Retinal pigment epithelial cell (primary cell): Measurements from ENCODE around the gene CHRNA9.

ENCODE experiments used
- DNase-seq: peaks from one replicate; pipeline ENCODE4 v3.0.0-alpha.2; 2010; ENCODE audit warnings: low read depth
- H3K4me3 ChIP-seq: 2 replicates; pipeline ENCODE4 v1.5.1; 2011; ENCODE audit warnings: mild to moderate bottlenecking, low read length, control low read depth, moderate library complexity
- CTCF ChIP-seq: conservative IDR thresholded peaks from 2 replicates; pipeline ENCODE4 v1.5.1; 2011; ENCODE audit warnings: low read depth, low read length, control low read depth, inconsistent platforms

The CHRNA9 gene

GRCh38 chr4:40372651-40373050, 37.5 kb downstream of the CHRNA9 start:
- no peak for TF ChIP-seq CTCF
- H3K4me3 ChIP-seq: no peak overlapping the region
- no peak for DNase-seq

DNA sequence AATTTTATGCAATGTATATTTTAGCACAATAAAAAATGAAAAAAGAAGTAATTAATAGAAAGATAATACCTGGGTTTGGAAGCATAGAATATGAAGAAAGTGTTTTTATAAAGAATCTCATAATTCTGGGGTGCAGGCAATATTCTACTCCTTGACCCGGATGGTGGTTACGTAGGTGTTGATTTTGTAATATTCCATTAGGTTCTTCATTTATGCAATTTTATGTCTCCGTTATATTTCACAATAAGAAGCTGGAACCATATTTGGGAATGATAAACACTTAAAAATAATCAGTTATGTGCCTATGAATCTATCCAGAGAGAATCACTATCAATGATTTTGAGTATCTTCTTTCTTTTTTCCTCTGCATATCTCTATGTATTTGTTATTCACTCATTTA, 38.5 kb downstream of the CHRNA9 start:
- DNase-seq: no peak
- H3K4me3 ChIP-seq: no peak overlapping the region
- TF ChIP-seq CTCF: no peak

DNA sequence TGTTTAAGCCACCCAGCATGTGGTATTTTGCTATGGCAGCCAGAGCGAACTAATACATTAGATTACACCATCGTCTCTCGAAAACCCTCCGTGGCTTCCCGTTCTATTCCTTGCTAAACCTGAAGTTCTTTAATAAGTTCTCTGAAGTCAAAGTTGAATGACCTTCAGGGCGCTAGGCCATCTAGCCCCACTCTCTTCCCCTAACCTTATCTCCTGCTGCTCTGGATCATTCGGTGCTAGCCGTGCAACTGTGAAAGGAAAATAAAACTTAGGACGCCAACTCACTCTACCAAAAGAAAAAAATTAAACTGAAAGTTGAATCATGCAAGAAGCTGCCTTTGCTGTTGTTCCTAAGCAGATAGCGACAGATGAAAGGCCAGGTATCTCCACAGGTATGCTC, 40.0 kb downstream of the CHRNA9 start:
- H3K4me3 ChIP-seq: no peak overlapping the region
- TF ChIP-seq CTCF: no peak
- no peak for DNase-seq

DNA sequence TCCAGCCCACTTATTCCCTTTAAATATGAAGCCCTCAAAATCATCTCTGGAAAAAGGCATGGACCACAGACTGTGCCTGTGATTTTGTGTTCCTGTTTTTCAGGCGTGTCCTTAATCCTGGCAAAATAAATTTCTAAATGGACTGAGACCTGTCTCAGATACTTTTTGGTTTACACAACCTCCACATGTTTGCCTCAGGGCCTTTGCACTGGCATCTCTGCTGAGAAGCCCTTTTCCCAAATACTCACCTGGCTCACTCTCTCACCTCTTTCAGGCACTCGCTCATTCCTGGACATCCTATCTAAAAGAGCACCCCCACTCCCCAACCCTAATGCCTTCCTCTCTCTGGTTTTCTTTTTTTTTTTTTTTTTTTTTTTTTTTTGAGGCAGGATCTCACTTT, 40.5 kb downstream of the CHRNA9 start:
- TF ChIP-seq CTCF: no peak
- H3K4me3 ChIP-seq: no peak overlapping the region
- DNase-seq: no peak

- H3K4me3 ChIP-seq: no peak overlapping the region
- no peak for TF ChIP-seq CTCF
- no peak for DNase-seq
These were observed 42.6 kb downstream of the CHRNA9 start for GRCh38 chr4:40377512-40378365.

GRCh38 chr4:40378619-40379018, 43.5 kb downstream of the CHRNA9 start:
- no peak overlapping the region for H3K4me3 ChIP-seq
- TF ChIP-seq CTCF: no peak
- no peak for DNase-seq

DNA sequence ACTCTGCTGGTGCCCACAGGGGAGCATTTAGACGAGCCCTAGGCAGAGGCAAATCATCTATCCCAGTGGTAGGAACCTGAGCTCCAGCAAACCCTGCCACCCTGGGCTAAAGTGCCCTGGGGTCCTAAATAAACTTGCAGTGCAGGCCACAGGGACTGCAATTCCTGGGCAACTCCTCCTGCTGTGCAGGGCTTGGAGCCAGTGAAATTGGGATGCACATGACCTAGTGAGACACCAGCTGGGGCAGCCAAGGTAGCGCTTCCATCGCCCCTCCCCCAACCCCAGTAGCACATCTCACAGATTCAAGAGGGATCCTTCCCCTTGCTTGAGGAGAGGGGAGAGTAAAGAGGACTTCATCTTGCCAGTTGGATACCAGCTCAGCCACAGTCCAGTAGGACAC, 44.1 kb downstream of the CHRNA9 start:
- no peak for DNase-seq
- no peak overlapping the region for H3K4me3 ChIP-seq
- TF ChIP-seq CTCF: no peak
